C4-2B (cell line): ENCODE data around the gene SH3PXD2B.

Source experiments
- CTCF ChIP-seq: fragments of 450-650 bp; conservative IDR thresholded peaks from 2 replicates; pipeline ENCODE4 v1.5.1; 2017; ENCODE audit warnings: mild to moderate bottlenecking
- ZFX ChIP-seq: fragments of 450-650 bp; IDR thresholded peaks from 2 replicates; pipeline ENCODE4 v1.6.1; 2017

- TF ChIP-seq CTCF (no peak), ZFX (no peak)
Measured at GRCh38 chr5:172441262-172441751, 13.0 kb downstream of the SH3PXD2B start.
